ENCODE data around the gene AKT1.
A peak's percentile ranks its signal among the peaks of the same experiment; 100 is the strongest.
"Not testable (repeated sequence)": the region's sequence is repeated elsewhere in the genome, so short reads cannot be mapped to it uniquely, and the experiment has no call there.

The AKT1 gene

GRCh38 chr14:104754213-104754851 lies 41.2 kb downstream of the AKT1 start:
- peak overlapping the region; percentile 88 for H3K4me3 ChIP-seq (replicated peaks; ENCODE audit: low read depth, low read length)
- TF ChIP-seq CTCF (IDR thresholded peaks at IDR 0.05; ENCODE audit: low read depth, low read length, missing control alignments): no peak
- DNase-seq (ENCODE audit: extremely low read depth, low read depth): no peak

GRCh38 chr14:104753528-104754212 lies 41.9 kb downstream of the AKT1 start:
- no peak for DNase-seq (ENCODE audit: extremely low read depth, low read depth)
- TF ChIP-seq CTCF (IDR thresholded peaks at IDR 0.05; ENCODE audit: low read depth, low read length, missing control alignments): no peak
- H3K4me3 ChIP-seq (replicated peaks; ENCODE audit: low read depth, low read length): peak overlapping the region; percentile 88

- no peak for TF ChIP-seq CTCF (IDR thresholded peaks at IDR 0.05; ENCODE audit: low read depth, low read length, missing control alignments)
- DNase-seq (ENCODE audit: extremely low read depth, low read depth): peak; percentile 91
- H3K4me3 ChIP-seq (replicated peaks; ENCODE audit: low read depth, low read length): peak within 1 kb of the TSS; percentile 88
Observed at GRCh38 chr14:104752735-104753527, 42.6 kb downstream of the AKT1 start, which contains the start of gene SIVA1. Gene SIVA1 (plus strand): TSS chr14:104753147. CDS start chr14:104753202, 55 bp downstream.

- no peak for DNase-seq (ENCODE audit: extremely low read depth, low read depth)
- TF ChIP-seq CTCF (IDR thresholded peaks at IDR 0.05; ENCODE audit: low read depth, low read length, missing control alignments): no peak
- H3K4me3 ChIP-seq (replicated peaks; ENCODE audit: low read depth, low read length): peak overlapping the region; percentile 88
Observed at GRCh38 chr14:104752423-104752734, 43.2 kb downstream of the AKT1 start.

DNA sequence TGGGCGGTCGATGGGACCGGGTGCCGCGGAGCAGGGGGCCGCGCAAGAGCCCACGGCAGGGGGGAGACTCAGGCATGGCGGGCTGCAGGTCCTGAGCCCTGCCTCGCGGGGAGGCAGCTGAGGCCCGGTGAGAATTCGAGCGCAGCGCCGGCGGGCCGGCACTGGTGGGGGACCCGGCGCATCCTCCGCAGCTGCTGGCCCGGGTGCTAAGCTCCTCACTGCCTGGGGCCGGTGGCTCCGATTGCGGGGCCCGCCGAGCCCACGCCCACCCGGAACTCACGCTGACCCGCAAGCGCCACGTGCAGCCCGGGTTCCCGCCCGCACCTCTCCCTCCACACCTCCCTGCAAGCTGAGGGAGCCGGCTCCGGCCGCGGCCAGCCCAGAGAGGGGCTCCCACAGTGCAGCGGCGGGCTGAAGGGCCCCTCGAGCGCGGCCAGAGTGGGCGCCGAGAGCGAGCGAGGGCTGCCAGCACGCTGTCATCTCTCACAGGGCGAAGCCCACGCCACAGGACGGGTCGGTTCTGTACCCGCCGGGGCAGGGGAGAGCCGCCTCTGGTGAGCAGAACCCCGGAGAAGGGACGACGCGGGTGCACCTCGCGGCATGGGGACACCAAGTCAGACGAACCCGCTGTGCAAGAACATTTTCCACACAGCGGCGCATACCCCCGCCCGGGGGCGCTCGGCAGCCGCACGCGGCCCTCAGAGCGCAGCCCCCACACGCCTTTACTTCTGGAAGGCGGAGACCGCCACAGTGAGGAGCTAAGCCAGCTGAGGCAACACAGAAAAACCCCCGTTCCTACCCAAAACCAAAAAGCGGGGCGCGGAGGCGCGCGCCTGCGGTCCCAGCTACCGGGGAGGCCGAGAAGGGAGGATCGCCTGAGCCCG lies 43.8 kb downstream of the AKT1 start:
- no peak for TF ChIP-seq CTCF (IDR thresholded peaks at IDR 0.05; ENCODE audit: low read depth, low read length, missing control alignments)
- DNase-seq (ENCODE audit: extremely low read depth, low read depth): no peak

DNA sequence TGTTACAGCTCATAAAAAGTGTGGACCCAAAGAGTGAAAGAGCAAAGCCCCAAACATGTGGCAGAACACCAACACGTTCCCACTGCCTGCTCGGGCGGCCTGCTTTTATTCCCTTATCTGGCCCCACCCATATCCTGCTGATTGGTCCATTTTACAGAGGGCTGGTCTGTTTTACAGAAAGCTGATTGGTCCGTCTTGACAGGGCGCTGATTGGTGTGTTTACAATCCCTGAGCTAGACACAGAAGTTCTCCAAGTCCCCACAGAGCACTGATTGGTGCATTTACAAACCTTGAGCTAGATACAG lies 44.8 kb downstream of the AKT1 start:
- H3K4me3 ChIP-seq (replicated peaks; ENCODE audit: low read depth, low read length); DNase-seq (ENCODE audit: extremely low read depth, low read depth): not testable (repeated sequence)

More for the DNA sequence above, 43.8 kb downstream of the AKT1 start:
- H3K4me3 ChIP-seq (replicated peaks; ENCODE audit: low read depth, low read length): peak overlapping the region; percentile 88
